Stimulated activated CD8-positive, alpha-beta memory T cell treated with anti-CD3 and anti-CD28 coated beads, Interleukin-2, amount 100 ng/mL, for 1 hour (primary cell): ENCODE measurements around the gene CTNNA3.
"Not testable (repeated sequence)": the region's sequence is repeated elsewhere in the genome, so short reads cannot be mapped to it uniquely, and the experiment has no call there.

ENCODE experiments used
- DNase-seq, 2 donors: peaks; one replicate each; pipeline ENCODE4 v3.0.0-alpha.2; 2020; ENCODE audit warnings: low read depth in 2 of 2

Gene CTNNA3

GRCh38 chr10:67246066-67246555 is 449.9 kb downstream of the CTNNA3 start:
- DNase-seq = no peak

GRCh38 chr10:67242528-67242927 is 453.5 kb downstream of the CTNNA3 start:
- DNase-seq = no peak

- DNase-seq = no peak
These were observed 454.5 kb downstream of the CTNNA3 start for GRCh38 chr10:67241451-67241850.

- DNase-seq = no peak
These were observed 456.0 kb downstream of the CTNNA3 start for GRCh38 chr10:67239864-67240497.

- DNase-seq = not testable (repeated sequence)
These were observed 465.1 kb downstream of the CTNNA3 start for GRCh38 chr10:67230680-67231500.

GRCh38 chr10:67225226-67225625 is 470.8 kb downstream of the CTNNA3 start:
- no peak for DNase-seq

GRCh38 chr10:67224553-67224952 is 471.4 kb downstream of the CTNNA3 start:
- DNase-seq = no peak

GRCh38 chr10:67222934-67223333 is 473.1 kb downstream of the CTNNA3 start:
- no peak for DNase-seq

GRCh38 chr10:67221939-67222494 is 474.0 kb downstream of the CTNNA3 start:
- DNase-seq = no peak

- no peak for DNase-seq
These were observed 484.3 kb downstream of the CTNNA3 start for GRCh38 chr10:67211680-67212079.

- DNase-seq = not testable (repeated sequence)
These were observed 488.1 kb downstream of the CTNNA3 start for GRCh38 chr10:67207923-67208322.

GRCh38 chr10:67200913-67201564 is 495.0 kb downstream of the CTNNA3 start:
- no peak for DNase-seq

GRCh38 chr10:67175354-67175753 is 520.6 kb downstream of the CTNNA3 start:
- DNase-seq = no peak

GRCh38 chr10:67173787-67174186 is 522.2 kb downstream of the CTNNA3 start:
- no peak for DNase-seq

GRCh38 chr10:67171970-67172369 is 524.0 kb downstream of the CTNNA3 start:
- DNase-seq = no peak

- DNase-seq = no peak
These were observed 539.8 kb downstream of the CTNNA3 start for GRCh38 chr10:67156239-67156638.

GRCh38 chr10:67151471-67151870 is 544.5 kb downstream of the CTNNA3 start:
- DNase-seq = no peak

GRCh38 chr10:67144530-67144929 is 551.5 kb downstream of the CTNNA3 start:
- no peak for DNase-seq

GRCh38 chr10:67141300-67141699 is 554.7 kb downstream of the CTNNA3 start:
- no peak for DNase-seq

- no peak for DNase-seq
These were observed 555.4 kb downstream of the CTNNA3 start for GRCh38 chr10:67140641-67141040.

GRCh38 chr10:67127441-67127840 is 568.6 kb downstream of the CTNNA3 start:
- no peak for DNase-seq

GRCh38 chr10:67119651-67120050 is 576.3 kb downstream of the CTNNA3 start:
- no peak for DNase-seq
